Measurements from ENCODE around the gene SLC6A3.

GRCh38 chr5:1374030-1374678, 71.1 kb downstream of the SLC6A3 start:
- no peak for TF ChIP-seq POLR2AphosphoS5 (IDR thresholded peaks at IDR 0.05)
- TF ChIP-seq CTCF (IDR thresholded peaks at IDR 0.05): no peak
- no peak for TF ChIP-seq POLR2A (IDR thresholded peaks at IDR 0.05)
- TF ChIP-seq EP300 (IDR thresholded peaks at IDR 0.05): no peak

Measured in suprapubic skin (tissue), 4 donors.